ENCODE results near the gene GRAP.

- no peak for TF ChIP-seq CTCF (IDR thresholded peaks at IDR 0.05; ENCODE audit: low read length)
- TF ChIP-seq EZH2 (IDR thresholded peaks at IDR 0.05; ENCODE audit: borderline replicate concordance, low read length): no peak
Measured at GRCh38 chr17:19018600-19018950, 28.2 kb downstream of the GRAP start.

Measured in OCI-LY1 (cell line).